Activated CD4-positive, alpha-beta T cell treated with anti-CD3 and anti-CD28 coated beads, Interleukin-2, Interleukin-4, amounts not matched to agents 100 ng/mL and 50 ng/mL, durations not matched to agents 16 hours and 8 hours (primary cell): Measurements from ENCODE around the gene TMED9.

ENCODE experiments used
- DNase-seq: peaks from one replicate; pipeline ENCODE4 v3.0.0-alpha.2; 2020; ENCODE audit warnings: low spot score

Gene TMED9

GRCh38 chr5:177578316-177578715 lies 13.7 kb upstream of the TMED9 start:
- DNase-seq: no peak

- no peak for DNase-seq
Measured at GRCh38 chr5:177588413-177588909, 3.5 kb upstream of the TMED9 start.

GRCh38 chr5:177590406-177590805 lies 1.6 kb upstream of the TMED9 start:
- DNase-seq: no peak

- no peak for DNase-seq
Measured at GRCh38 chr5:177591690-177592009, 353 bp upstream of the TMED9 start.

GRCh38 chr5:177592905-177593304 lies 902 bp downstream of the TMED9 start:
- DNase-seq: no peak

- no peak for DNase-seq
Measured at GRCh38 chr5:177593511-177593910, 1.5 kb downstream of the TMED9 start.

GRCh38 chr5:177594071-177594470 lies 2.1 kb downstream of the TMED9 start:
- no peak for DNase-seq

- DNase-seq: no peak
Measured at GRCh38 chr5:177595026-177595585, 3.1 kb downstream of the TMED9 start.

GRCh38 chr5:177595991-177596774 lies 4.2 kb downstream of the TMED9 start:
- no peak for DNase-seq

GRCh38 chr5:177596775-177597238 lies 4.8 kb downstream of the TMED9 start:
- no peak for DNase-seq

GRCh38 chr5:177598477-177598876 lies 6.5 kb downstream of the TMED9 start:
- DNase-seq: no peak

GRCh38 chr5:177599731-177600507 lies 7.9 kb downstream of the TMED9 start, which contains the start of gene B4GALT7:
TSS of gene B4GALT7 (plus strand) at chr5:177600132. CDS start at chr5:177600211, 79 bp downstream.
- DNase-seq: peak; percentile 88

- no peak for DNase-seq
Measured at GRCh38 chr5:177600508-177601018, 8.6 kb downstream of the TMED9 start.

- no peak for DNase-seq
Measured at GRCh38 chr5:177601126-177601525, 9.1 kb downstream of the TMED9 start.

GRCh38 chr5:177601577-177602457 lies 9.8 kb downstream of the TMED9 start:
- no peak for DNase-seq

GRCh38 chr5:177602458-177602830 lies 10.4 kb downstream of the TMED9 start:
- DNase-seq: no peak

GRCh38 chr5:177603631-177604030 lies 11.6 kb downstream of the TMED9 start:
- DNase-seq: no peak

GRCh38 chr5:177604116-177604521 lies 12.1 kb downstream of the TMED9 start:
- no peak for DNase-seq

- DNase-seq: no peak
Measured at GRCh38 chr5:177604656-177605055, 12.7 kb downstream of the TMED9 start.

GRCh38 chr5:177605078-177605477 lies 13.1 kb downstream of the TMED9 start:
- no peak for DNase-seq

- no peak for DNase-seq
Measured at GRCh38 chr5:177605667-177606066, 13.7 kb downstream of the TMED9 start.
